Loucy (cell line): ENCODE data around the gene NEK9.

Experiments used
- EZH2phosphoT487 ChIP-seq: fragments of 200-600 bp; IDR thresholded peaks from 2 replicates; pipeline ENCODE4 v1.6.1; 2018; ENCODE audit warnings: antibody characterized with exemption, mild to moderate bottlenecking, moderate library complexity, borderline replicate concordance
- TF ChIP-seq, protein P1 (sequence below): fragments of 200-600 bp; sonication (generic); conservative IDR thresholded peaks from 2 replicates; pipeline ENCODE4 v1.5.1; 2014; ENCODE audit warnings: mild to moderate bottlenecking, antibody characterized with exemption, low read length

DNA sequence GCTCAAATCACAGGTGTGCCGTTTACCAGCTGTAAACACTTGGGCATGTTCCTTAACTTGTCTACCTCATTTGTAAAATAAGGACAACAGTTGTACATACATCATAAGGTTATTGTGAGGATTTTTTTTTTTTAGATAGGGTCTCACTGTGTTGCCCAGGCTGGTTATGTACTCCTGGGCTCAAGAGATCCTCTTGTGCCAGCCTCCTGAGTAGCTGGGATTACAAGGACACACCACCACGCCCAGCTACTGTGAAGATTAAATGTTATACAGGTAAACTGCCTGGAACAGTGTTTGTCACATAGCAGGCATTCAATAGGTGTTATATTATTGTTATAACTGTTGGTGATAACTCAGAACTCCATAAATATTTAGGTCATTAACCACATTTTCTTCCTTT is 36.8 kb upstream of the NEK9 start:
- TF ChIP-seq, protein P1, sequence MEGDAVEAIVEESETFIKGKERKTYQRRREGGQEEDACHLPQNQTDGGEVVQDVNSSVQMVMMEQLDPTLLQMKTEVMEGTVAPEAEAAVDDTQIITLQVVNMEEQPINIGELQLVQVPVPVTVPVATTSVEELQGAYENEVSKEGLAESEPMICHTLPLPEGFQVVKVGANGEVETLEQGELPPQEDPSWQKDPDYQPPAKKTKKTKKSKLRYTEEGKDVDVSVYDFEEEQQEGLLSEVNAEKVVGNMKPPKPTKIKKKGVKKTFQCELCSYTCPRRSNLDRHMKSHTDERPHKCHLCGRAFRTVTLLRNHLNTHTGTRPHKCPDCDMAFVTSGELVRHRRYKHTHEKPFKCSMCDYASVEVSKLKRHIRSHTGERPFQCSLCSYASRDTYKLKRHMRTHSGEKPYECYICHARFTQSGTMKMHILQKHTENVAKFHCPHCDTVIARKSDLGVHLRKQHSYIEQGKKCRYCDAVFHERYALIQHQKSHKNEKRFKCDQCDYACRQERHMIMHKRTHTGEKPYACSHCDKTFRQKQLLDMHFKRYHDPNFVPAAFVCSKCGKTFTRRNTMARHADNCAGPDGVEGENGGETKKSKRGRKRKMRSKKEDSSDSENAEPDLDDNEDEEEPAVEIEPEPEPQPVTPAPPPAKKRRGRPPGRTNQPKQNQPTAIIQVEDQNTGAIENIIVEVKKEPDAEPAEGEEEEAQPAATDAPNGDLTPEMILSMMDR, result no peak
- no peak for TF ChIP-seq EZH2phosphoT487
